HL-60 (cell line): ENCODE results near the gene AQP1.

Experiments used
- CTCF ChIP-seq: IDR thresholded peaks from one replicate; pipeline ENCODE4 v1.5.1; 2011; ENCODE audit warnings: low read length, control low read depth, inconsistent platforms; ENCODE audit not compliant: insufficient read depth
- GABPA ChIP-seq: IDR thresholded peaks from 2 replicates; pipeline ENCODE4 v1.6.1; 2012; ENCODE audit warnings: low read depth
- TF ChIP-seq, protein P1 (sequence below): IDR thresholded peaks from 2 replicates; pipeline ENCODE4 v1.6.1; 2012; ENCODE audit warnings: low read depth; ENCODE audit not compliant: insufficient replicate concordance

GRCh38 chr7:30936650-30937245 is 25.1 kb downstream of the AQP1 start:
- TF ChIP-seq CTCF (no peak), GABPA (no peak)
- TF ChIP-seq, protein P1, sequence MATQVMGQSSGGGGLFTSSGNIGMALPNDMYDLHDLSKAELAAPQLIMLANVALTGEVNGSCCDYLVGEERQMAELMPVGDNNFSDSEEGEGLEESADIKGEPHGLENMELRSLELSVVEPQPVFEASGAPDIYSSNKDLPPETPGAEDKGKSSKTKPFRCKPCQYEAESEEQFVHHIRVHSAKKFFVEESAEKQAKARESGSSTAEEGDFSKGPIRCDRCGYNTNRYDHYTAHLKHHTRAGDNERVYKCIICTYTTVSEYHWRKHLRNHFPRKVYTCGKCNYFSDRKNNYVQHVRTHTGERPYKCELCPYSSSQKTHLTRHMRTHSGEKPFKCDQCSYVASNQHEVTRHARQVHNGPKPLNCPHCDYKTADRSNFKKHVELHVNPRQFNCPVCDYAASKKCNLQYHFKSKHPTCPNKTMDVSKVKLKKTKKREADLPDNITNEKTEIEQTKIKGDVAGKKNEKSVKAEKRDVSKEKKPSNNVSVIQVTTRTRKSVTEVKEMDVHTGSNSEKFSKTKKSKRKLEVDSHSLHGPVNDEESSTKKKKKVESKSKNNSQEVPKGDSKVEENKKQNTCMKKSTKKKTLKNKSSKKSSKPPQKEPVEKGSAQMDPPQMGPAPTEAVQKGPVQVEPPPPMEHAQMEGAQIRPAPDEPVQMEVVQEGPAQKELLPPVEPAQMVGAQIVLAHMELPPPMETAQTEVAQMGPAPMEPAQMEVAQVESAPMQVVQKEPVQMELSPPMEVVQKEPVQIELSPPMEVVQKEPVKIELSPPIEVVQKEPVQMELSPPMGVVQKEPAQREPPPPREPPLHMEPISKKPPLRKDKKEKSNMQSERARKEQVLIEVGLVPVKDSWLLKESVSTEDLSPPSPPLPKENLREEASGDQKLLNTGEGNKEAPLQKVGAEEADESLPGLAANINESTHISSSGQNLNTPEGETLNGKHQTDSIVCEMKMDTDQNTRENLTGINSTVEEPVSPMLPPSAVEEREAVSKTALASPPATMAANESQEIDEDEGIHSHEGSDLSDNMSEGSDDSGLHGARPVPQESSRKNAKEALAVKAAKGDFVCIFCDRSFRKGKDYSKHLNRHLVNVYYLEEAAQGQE: no peak
